ENCODE results near the gene SH2D1B.

The SH2D1B gene

DNA sequence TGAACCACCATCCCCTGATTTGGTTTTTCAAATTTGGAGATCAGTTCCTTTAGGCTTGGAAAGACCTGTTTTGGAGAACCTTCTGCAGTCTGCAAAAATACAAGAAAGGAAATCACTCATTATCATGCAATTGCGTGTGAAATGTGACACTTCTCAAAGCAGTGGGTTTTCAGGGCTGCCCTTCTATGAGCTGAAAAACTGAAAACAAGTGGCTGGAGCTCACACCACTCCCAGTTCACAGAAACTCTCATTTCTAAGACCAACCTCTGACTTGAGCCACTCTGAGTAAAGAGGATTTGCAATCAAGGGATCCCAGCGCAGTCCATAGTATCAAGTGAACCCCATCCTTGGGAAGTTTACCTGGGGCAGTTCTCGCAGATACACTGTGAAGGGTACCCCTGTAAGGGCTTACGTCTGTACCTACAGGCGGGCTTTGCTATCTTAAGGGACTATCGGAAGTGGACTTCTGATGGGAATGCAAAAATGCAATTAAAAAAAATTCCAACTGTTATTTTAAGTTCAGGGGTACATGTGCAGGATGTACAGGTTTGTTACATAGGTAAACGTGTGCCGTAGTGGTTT, 12.8 kb downstream of the SH2D1B start:
- no peak for DNase-seq (ENCODE audit: low spot score)

DNA sequence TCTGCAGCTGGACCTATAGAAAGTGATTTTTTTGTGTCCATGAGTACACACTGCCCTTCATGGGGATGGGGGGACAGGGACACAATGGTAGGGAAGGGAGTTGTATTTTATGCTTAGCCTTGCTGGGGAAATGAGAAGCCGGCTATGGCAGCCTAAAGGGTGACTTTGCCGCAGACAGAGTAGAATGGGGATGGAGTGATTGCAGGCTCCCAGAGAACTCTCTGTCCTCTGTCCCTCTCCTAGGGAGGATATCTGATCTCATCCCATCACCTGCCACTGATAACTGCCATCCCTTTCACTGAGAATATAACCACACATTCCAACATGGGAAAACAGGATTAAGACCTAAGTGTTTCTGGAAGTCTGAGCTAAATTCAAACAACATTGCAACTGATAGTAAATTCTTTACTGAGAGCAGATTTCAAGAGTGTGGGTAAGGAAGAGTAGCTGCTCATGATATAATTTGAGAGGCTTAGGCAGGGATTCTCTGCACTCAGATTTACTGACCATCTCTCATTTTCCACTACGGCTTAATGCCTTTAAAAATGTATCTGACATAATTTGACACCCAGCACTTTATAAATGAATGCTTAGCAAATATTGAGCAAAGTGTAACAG, 13.9 kb downstream of the SH2D1B start:
- no peak for DNase-seq (ENCODE audit: low spot score)

- no peak for DNase-seq (ENCODE audit: low spot score)
Measured at GRCh38 chr1:162397039-162397448, 14.9 kb downstream of the SH2D1B start.

GRCh38 chr1:162396201-162396906, 15.6 kb downstream of the SH2D1B start:
- DNase-seq (ENCODE audit: low spot score), result no peak

DNA sequence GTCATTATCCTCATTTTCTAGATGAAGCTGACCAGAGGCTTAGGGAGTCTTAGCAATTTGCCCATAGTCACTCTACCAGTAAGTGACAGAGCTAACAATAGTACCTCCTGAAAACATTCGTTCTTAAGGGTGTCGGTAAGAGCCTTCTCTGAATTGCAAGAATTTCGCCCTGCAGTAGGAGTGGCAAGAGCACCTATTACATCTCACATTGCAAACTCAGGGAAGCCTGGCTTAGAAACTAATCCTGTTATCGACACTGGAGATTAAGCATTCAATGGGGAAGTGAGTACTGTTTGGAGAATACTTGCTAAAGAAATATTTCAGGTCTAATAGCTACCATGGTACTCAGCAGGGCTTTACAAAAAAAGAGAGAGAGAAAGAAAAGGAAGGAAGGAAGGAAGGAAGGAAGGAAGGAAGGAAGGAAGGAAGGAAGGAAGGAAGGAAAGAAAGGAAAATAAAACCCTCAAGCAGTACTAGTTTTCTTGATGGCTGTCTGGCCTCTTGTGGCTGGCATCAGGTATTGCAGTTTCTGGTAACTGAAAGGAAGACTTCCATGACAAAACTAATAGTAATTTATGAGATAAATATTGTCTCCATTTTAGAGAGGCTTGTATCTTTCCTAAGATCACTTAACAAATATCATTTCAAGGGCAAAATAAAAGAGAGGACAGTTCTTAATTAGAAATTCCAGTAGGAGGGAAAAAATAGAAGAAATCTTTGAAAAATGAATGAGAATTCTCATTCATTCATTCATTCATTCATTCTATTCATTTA, 20.0 kb downstream of the SH2D1B start:
- DNase-seq (ENCODE audit: low spot score), result peak; percentile 41

GRCh38 chr1:162390396-162391185, 21.3 kb downstream of the SH2D1B start:
- DNase-seq (ENCODE audit: low spot score), result no peak

- DNase-seq (ENCODE audit: low spot score), result no peak
Measured at GRCh38 chr1:162389971-162390370, 22.0 kb downstream of the SH2D1B start.

- no peak for DNase-seq (ENCODE audit: low spot score)
Measured at GRCh38 chr1:162389021-162389818, 22.7 kb downstream of the SH2D1B start.

- DNase-seq (ENCODE audit: low spot score), result no peak
Measured at GRCh38 chr1:162388615-162389014, 23.3 kb downstream of the SH2D1B start.

DNA sequence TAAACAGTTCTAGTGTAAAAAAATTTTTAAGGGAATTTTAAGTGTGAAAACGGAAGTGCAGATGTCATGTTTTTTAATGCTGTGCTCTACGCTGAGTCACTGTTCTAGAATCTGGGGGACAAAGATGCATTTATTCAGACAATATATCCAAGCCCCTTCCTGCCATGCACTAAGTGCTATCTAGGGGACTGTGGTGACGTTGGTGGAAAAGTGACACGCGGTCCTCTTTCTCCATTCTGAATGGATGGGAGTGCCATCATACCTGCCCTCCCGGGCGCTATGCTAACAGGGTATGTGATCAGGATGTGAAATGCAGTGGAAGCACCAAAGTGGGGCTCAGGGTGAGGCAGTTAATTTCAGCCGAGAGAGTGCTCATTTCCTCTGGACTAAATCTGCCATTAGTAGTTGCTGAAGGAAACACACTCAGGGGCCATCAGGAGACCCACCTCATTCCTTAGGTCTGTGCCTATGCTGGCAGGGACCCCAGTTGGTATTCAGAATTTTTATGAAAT, 23.8 kb downstream of the SH2D1B start:
- DNase-seq (ENCODE audit: low spot score), result no peak

- no peak for DNase-seq (ENCODE audit: low spot score)
Measured at GRCh38 chr1:162387226-162388082, 24.5 kb downstream of the SH2D1B start.

GRCh38 chr1:162386292-162387225, 25.4 kb downstream of the SH2D1B start:
- DNase-seq (ENCODE audit: low spot score), result no peak

- DNase-seq (ENCODE audit: low spot score), result no peak
Measured at GRCh38 chr1:162385702-162386101, 26.2 kb downstream of the SH2D1B start.

DNA sequence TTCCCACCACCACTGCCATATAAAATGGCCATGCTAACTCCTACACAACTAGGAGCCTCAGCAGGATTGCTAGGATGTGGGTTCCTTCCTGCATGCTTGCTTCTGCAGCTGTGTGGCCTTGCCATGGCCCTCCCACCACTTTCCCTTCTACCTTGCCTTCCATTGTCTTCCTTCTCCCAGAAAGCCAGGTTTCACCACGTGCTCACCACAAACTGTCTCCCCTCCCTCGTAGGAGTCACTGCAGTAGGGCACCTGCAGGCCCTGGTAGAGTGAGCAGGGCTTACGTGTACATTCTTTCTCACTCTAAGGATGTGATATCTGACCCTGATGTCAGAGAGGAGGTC, 26.7 kb downstream of the SH2D1B start:
- no peak for DNase-seq (ENCODE audit: low spot score)

DNA sequence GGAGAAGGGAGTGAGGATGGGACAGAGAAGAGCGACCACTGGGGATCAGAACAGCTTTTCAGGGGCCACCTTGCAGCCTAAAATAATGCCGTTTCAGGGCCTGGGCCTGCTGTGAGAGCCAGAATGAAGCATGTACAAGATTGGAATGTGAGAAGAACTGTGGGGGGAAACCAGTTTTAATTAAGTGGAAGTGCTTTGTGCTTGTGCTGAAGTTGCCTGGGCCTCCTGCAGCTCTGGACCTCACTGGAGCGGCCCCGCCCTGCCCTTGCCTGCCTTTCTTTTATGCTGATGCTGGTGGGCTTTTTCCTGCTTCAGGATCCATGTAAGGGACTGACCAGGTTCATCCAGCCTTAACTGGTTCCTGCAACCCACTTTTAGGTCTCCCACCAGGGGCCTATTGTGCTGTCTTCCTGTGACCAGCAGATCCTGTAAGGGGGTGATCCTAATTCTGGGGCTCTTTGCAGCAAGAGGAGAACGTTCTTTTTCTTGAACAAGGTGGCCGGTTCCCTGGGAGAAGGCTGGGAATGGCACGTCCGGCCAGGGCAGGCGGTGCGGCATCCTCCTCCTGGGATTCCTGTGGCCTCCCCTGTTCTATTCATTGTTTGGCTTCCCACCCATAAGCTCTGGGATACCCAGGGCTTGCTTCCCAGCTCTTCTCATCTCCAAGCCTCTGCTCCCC, 27.2 kb downstream of the SH2D1B start:
- DNase-seq (ENCODE audit: low spot score), result no peak

GRCh38 chr1:162384116-162384515, 27.8 kb downstream of the SH2D1B start:
- no peak for DNase-seq (ENCODE audit: low spot score)

DNA sequence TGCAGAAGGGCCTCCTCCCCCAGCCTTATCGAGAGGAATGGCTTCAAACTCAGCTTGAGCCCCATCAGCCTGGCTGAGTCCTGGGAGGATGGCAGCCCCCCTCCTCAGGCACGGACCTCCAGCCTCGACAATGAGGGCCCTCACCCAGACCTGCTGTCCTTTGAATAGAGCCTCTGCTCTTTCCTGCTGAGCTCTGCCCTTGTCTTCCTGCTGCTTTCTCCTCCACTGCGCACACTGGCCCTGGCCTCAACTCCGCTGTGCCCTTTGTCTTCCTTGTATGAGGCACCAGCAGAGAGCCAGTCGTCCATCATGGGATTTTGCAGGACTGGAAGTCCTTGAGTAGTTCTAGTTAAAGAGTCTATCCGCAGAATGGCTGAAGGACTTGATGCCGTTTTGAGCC, 28.4 kb downstream of the SH2D1B start:
- no peak for DNase-seq (ENCODE audit: low spot score)

GRCh38 chr1:162383091-162383490, 28.8 kb downstream of the SH2D1B start:
- no peak for DNase-seq (ENCODE audit: low spot score)

All from hematopoietic multipotent progenitor cell treated with erythropoietin and hydrocortisone succinate and interleukin-3 and kit ligand, for 15 days (in vitro differentiated cells).